CD8-positive, alpha-beta memory T cell (primary cell): ENCODE results near the gene RABGAP1L. TPM values are rescaled to one million over a fixed set of nuclear protein-coding genes. Genes with fewer than 3 reads are reported as not detected.
A peak's percentile ranks its signal among the peaks of the same experiment; 100 is the strongest.

Source experiments
- CTCF ChIA-PET: fragments of 350-600 bp; sonication (Branson Sonifier 250); formaldehyde crosslinking; loops from one replicate; lab custom pipeline; 2021; ENCODE audit warnings: antibody characterized with exemption; lab: Charles Lee
- POLR2A ChIA-PET: fragments of 350-600 bp; sonication (Branson Sonifier 250); formaldehyde crosslinking; loops from one replicate; lab custom pipeline; 2021; ENCODE audit warnings: antibody characterized with exemption; lab: Charles Lee
- DNase-seq, 5 donors: peaks; one replicate each; pipeline versions ENCODE4 v3.0.0 to v3.0.0-alpha.2; 2020 to 2022; ENCODE audit warnings: mixed read lengths in 1 of 5
- H3K27ac ChIP-seq: one replicate; pipeline ENCODE4 v1.7.0; 2013; ENCODE audit warnings: low read depth, mild to moderate bottlenecking, low read length, moderate library complexity
- H3K27me3 ChIP-seq: 2 replicates; pipeline ENCODE4 v1.7.0; 2013; ENCODE audit warnings: low read length, mild to moderate bottlenecking; ENCODE audit not compliant: insufficient read depth, poor library complexity, severe bottlenecking
- H3K36me3 ChIP-seq: 2 replicates; pipeline ENCODE4 v1.7.0; 2013; ENCODE audit warnings: mild to moderate bottlenecking, low read length, moderate library complexity; ENCODE audit not compliant: insufficient read depth
- H3K4me1 ChIP-seq: 2 replicates; pipeline ENCODE4 v1.7.0; 2013; ENCODE audit warnings: mild to moderate bottlenecking, low read length, moderate library complexity; ENCODE audit not compliant: insufficient read depth
- H3K4me3 ChIP-seq: 2 replicates; pipeline ENCODE4 v1.7.0; 2013; ENCODE audit warnings: mild to moderate bottlenecking, low read length
- H3K9me3 ChIP-seq: 2 replicates; pipeline ENCODE4 v1.7.0; 2013; ENCODE audit warnings: mild to moderate bottlenecking, low read length
- H3K27ac Mint-ChIP-seq, 8 donors: one replicate each; pipeline ENCODE4 v1.8.0; 2020 to 2021; ENCODE audit warnings: mixed read lengths in 8 of 8, mild to moderate bottlenecking in 6 of 8, inconsistent platforms in 3 of 8, moderate library complexity in 3 of 8
- H3K27me3 Mint-ChIP-seq, 2 donors: one replicate each; pipeline ENCODE4 v1.8.0; 2020 to 2021; ENCODE audit warnings: mixed read lengths in 2 of 2, mild to moderate bottlenecking in 1 of 2, moderate library complexity in 1 of 2
- H3K36me3 Mint-ChIP-seq, 3 donors: one replicate each; pipeline ENCODE4 v1.8.0; 2020 to 2021; ENCODE audit warnings: mixed read lengths in 3 of 3, inconsistent platforms in 1 of 3, mild to moderate bottlenecking in 1 of 3
- H3K4me1 Mint-ChIP-seq, 3 donors: one replicate each; pipeline ENCODE4 v1.8.0; 2020 to 2021; ENCODE audit warnings: mixed read lengths in 3 of 3, inconsistent platforms in 1 of 3, mild to moderate bottlenecking in 1 of 3
- H3K4me3 Mint-ChIP-seq, 7 donors: one replicate each; pipeline ENCODE4 v1.8.0; 2020 to 2021; ENCODE audit warnings: mixed read lengths in 7 of 7, mild to moderate bottlenecking in 6 of 7, moderate library complexity in 4 of 7, inconsistent platforms in 2 of 7
- H3K9me3 Mint-ChIP-seq, 5 donors: one replicate each; pipeline ENCODE4 v1.8.0; 2020 to 2022; ENCODE audit warnings: mixed read lengths in 5 of 5, mild to moderate bottlenecking in 3 of 5, moderate library complexity in 2 of 5, inconsistent platforms in 1 of 5
- polyA plus RNA-seq: library from polyadenylated mRNA; unstranded; fragments of 300-500 nt; fragmentation: Illumina TruSeq; gene quantifications from one replicate; pipeline ENCODE4 v1.2.3, GENCODE V29; 2021
- total RNA-seq, 2 experiments: library from RNA; stranded (reverse); gene quantifications; one replicate each; pipeline ENCODE4 v1.2.3, GENCODE V29; 2021

Gene RABGAP1L
- total and polyA plus RNA-seq, 3 experiments from 2014 or later: 41.7 to 78.5 (median 42.7) TPM

- H3K27ac ChIP-seq: no peak overlapping the region
- no peak for DNase-seq
- Mint-ChIP-seq H3K27ac (no peak overlapping the region), H3K27me3 (no peaks in the 10 kb centered on the region), H3K4me3 (no peak overlapping the region), H3K36me3 (peaks cover 0 to 7% (median 7%) of the 10 kb centered on the region in 3 donors), H3K4me1 (peaks cover 11 to 21% (median 16%) of the 10 kb centered on the region in 3 donors), H3K9me3 (no peaks in the 10 kb centered on the region)
- no peaks in the 10 kb centered on the region for H3K27me3 ChIP-seq
- H3K4me3 ChIP-seq: no peak overlapping the region
- CTCF ChIA-PET: no interaction called here
- no peaks in the 10 kb centered on the region for H3K9me3 ChIP-seq
- POLR2A ChIA-PET: no interaction called here
- no peaks in the 10 kb centered on the region for H3K4me1 ChIP-seq
- no peaks in the 10 kb centered on the region for H3K36me3 ChIP-seq
Observed at GRCh38 chr1:174445817-174446216, 286.5 kb downstream of the RABGAP1L start.

GRCh38 chr1:174447866-174448530 lies 288.7 kb downstream of the RABGAP1L start, which contains the start of gene GPR52:
Gene GPR52 (plus strand): TSS chr1:174447964. CDS start chr1:174448112, 148 bp downstream.
- ChIA-PET POLR2A (no interaction called here), CTCF (no interaction called here)
- Histone ChIP-seq H3K36me3 (no peaks in the 10 kb centered on the region), H3K4me3 (no peak within 1 kb of the TSS), H3K27ac (no peak within 1 kb of the TSS), H3K27me3 (no peaks in the 10 kb centered on the region), H3K4me1 (no peaks in the 10 kb centered on the region), H3K9me3 (no peaks in the 10 kb centered on the region)
- DNase-seq: no peak
- Mint-ChIP-seq H3K36me3 (peaks cover 0 to 7% (median 5%) of the 10 kb centered on the region in 3 donors), H3K4me3 (no peak within 1 kb of the TSS), H3K4me1 (peaks cover 11 to 17% (median 16%) of the 10 kb centered on the region in 3 donors), H3K27ac (peak within 1 kb of the TSS in 1 of 8 donors; percentile 52), H3K27me3 (no peaks in the 10 kb centered on the region), H3K9me3 (no peaks in the 10 kb centered on the region)

GRCh38 chr1:174448531-174448883 lies 289.2 kb downstream of the RABGAP1L start:
- POLR2A ChIA-PET: no interaction called here
- peaks cover 11 to 17% (median 15%) of the 10 kb centered on the region in 3 donors for H3K4me1 Mint-ChIP-seq
- peaks cover 0 to 7% (median 5%) of the 10 kb centered on the region in 3 donors for H3K36me3 Mint-ChIP-seq
- Histone ChIP-seq H3K27ac (no peak overlapping the region), H3K4me1 (no peaks in the 10 kb centered on the region), H3K9me3 (no peaks in the 10 kb centered on the region), H3K36me3 (no peaks in the 10 kb centered on the region), H3K27me3 (no peaks in the 10 kb centered on the region), H3K4me3 (no peak overlapping the region)
- no peak for DNase-seq
- H3K4me3 Mint-ChIP-seq: no peak overlapping the region
- H3K27ac Mint-ChIP-seq: peak overlapping the region in 1 of 8 donors; percentile 52
- CTCF ChIA-PET: no interaction called here
- no peaks in the 10 kb centered on the region for H3K27me3 Mint-ChIP-seq
- no peaks in the 10 kb centered on the region for H3K9me3 Mint-ChIP-seq

GRCh38 chr1:174448974-174449373 lies 289.7 kb downstream of the RABGAP1L start:
- Mint-ChIP-seq H3K27me3 (no peaks in the 10 kb centered on the region), H3K4me1 (peaks cover 9 to 17% (median 10%) of the 10 kb centered on the region in 3 donors), H3K27ac (peak overlapping the region in 1 of 8 donors; percentile 52), H3K4me3 (no peak overlapping the region), H3K36me3 (peaks cover 0 to 7% (median 5%) of the 10 kb centered on the region in 3 donors), H3K9me3 (no peaks in the 10 kb centered on the region)
- Histone ChIP-seq H3K4me3 (no peak overlapping the region), H3K36me3 (no peaks in the 10 kb centered on the region), H3K27me3 (no peaks in the 10 kb centered on the region), H3K4me1 (no peaks in the 10 kb centered on the region), H3K27ac (no peak overlapping the region), H3K9me3 (no peaks in the 10 kb centered on the region)
- no peak for DNase-seq
- ChIA-PET CTCF (no interaction called here), POLR2A (no interaction called here)

DNA sequence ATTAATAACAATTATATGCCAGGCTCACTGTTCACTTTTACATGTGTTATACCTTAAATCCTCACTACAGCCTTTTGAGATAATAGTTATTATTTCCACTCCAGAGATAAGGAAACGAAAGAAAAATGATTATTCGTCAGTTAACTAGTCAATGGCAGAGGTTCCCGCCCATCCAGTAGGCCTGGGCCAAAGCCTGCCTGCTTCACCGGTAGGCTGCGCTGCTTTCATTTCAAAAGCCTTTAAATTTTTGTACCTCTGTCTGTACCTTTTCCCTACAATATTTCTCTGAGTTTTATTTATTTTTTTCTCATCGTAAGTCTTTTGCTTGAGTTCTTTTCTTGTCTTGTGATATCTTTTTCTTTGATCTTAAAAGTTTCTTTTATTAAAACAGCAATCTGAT lies 292.1 kb downstream of the RABGAP1L start:
- Histone ChIP-seq H3K36me3 (no peaks in the 10 kb centered on the region), H3K27ac (no peak overlapping the region), H3K9me3 (no peaks in the 10 kb centered on the region), H3K4me1 (no peaks in the 10 kb centered on the region), H3K4me3 (no peak overlapping the region), H3K27me3 (no peaks in the 10 kb centered on the region)
- no peaks in the 10 kb centered on the region for H3K9me3 Mint-ChIP-seq
- H3K4me1 Mint-ChIP-seq: peaks cover 0 to 7% (median 6%) of the 10 kb centered on the region in 3 donors
- ChIA-PET CTCF (no interaction called here), POLR2A (no interaction called here)
- peaks cover 0 to 7% (median 5%) of the 10 kb centered on the region in 3 donors for H3K36me3 Mint-ChIP-seq
- H3K27me3 Mint-ChIP-seq: no peaks in the 10 kb centered on the region
- no peak overlapping the region for H3K4me3 Mint-ChIP-seq
- peak overlapping the region in 1 of 8 donors; percentile 73 for H3K27ac Mint-ChIP-seq
- no peak for DNase-seq

DNA sequence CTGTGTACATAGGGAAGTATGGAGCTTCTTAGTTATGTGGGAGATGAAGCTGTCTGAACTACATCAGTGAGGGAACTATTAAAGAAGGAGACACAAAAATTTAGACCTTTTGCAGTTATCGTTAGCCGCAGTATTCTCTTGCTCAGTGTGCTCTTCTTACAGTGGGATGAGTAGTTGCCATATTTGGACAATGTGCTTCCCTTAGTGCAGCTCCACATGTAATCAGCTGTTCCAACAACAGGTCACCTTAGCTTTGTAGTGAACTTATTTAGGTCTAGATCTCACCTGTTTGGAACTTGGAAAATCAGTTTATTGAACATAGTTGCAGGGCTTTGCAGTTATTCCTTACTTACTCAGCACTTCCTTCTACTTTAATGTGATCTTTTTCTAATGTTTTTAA lies 306.5 kb downstream of the RABGAP1L start:
- no peak overlapping the region for H3K4me3 ChIP-seq
- Mint-ChIP-seq H3K27me3 (no peaks in the 10 kb centered on the region), H3K36me3 (peaks cover 14 to 29% (median 17%) of the 10 kb centered on the region in 3 donors), H3K9me3 (peaks cover 0 to 11% (median 0%) of the 10 kb centered on the region in 5 donors), H3K4me1 (peaks cover 3 to 19% (median 5%) of the 10 kb centered on the region in 3 donors), H3K4me3 (no peak overlapping the region), H3K27ac (no peak overlapping the region)
- CTCF ChIA-PET: no interaction called here
- no peaks in the 10 kb centered on the region for H3K36me3 ChIP-seq
- no peak for DNase-seq
- no peaks in the 10 kb centered on the region for H3K9me3 ChIP-seq
- POLR2A ChIA-PET: no interaction called here
- H3K27ac ChIP-seq: no peak overlapping the region
- no peaks in the 10 kb centered on the region for H3K4me1 ChIP-seq
- no peaks in the 10 kb centered on the region for H3K27me3 ChIP-seq

DNA sequence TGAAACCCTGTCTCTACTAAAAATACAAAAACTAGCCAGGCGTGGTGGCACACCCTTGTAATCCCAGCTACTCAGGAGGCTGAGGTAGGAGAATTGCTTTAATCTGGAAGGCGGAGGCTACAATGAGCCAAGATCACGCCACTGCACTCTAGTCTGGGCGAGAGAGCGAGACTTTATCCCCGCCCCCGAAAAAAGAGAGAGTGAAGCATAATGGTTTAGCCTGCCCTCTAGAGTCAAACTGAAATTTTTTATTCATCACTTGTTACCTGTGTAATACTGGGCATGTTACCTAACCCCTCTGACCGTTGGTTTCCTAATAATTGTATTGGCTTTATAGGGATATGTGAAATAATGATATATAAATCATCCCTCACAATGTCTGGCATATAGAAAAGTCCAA lies 307.3 kb downstream of the RABGAP1L start:
- Histone ChIP-seq H3K27me3 (no peaks in the 10 kb centered on the region), H3K4me1 (no peaks in the 10 kb centered on the region), H3K4me3 (no peak overlapping the region), H3K9me3 (no peaks in the 10 kb centered on the region), H3K27ac (no peak overlapping the region), H3K36me3 (no peaks in the 10 kb centered on the region)
- peaks cover 12 to 24% (median 14%) of the 10 kb centered on the region in 3 donors for H3K36me3 Mint-ChIP-seq
- no peaks in the 10 kb centered on the region for H3K27me3 Mint-ChIP-seq
- H3K27ac Mint-ChIP-seq: no peak overlapping the region
- peaks cover 5 to 19% (median 5%) of the 10 kb centered on the region in 3 donors for H3K4me1 Mint-ChIP-seq
- ChIA-PET POLR2A (no interaction called here), CTCF (no interaction called here)
- no peak for DNase-seq
- no peak overlapping the region for H3K4me3 Mint-ChIP-seq
- peaks cover 0 to 10% (median 0%) of the 10 kb centered on the region in 5 donors for H3K9me3 Mint-ChIP-seq

DNA sequence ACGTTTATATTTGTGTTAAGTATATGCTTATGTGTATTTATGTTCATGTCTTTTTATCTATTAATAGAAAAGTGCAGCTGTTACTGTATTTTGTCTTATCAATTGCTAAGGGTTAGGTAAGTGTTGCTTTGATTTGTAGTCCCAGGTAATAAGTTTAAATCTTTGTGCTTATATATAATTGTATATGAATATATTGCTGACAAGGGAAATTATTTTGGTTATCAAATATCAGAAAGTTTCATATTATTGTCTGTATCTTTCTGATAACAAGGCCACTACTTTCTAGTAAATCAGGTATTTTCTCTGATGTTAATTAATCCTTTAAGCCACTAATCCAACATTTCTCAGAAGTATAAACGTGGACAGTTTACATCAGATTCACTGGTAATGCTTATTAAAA lies 309.7 kb downstream of the RABGAP1L start:
- no peak overlapping the region for H3K4me3 Mint-ChIP-seq
- no peaks in the 10 kb centered on the region for H3K36me3 ChIP-seq

More for the DNA sequence above, 309.7 kb downstream of the RABGAP1L start:
- H3K27ac Mint-ChIP-seq: peak overlapping the region in 1 of 8 donors; percentile 45
- no peak for DNase-seq
- H3K27ac ChIP-seq: no peak overlapping the region
- H3K9me3 Mint-ChIP-seq: no peaks in the 10 kb centered on the region
- ChIA-PET CTCF (no interaction called here), POLR2A (no interaction called here)
- H3K4me1 ChIP-seq: no peaks in the 10 kb centered on the region
- no peaks in the 10 kb centered on the region for H3K9me3 ChIP-seq
- peaks cover 6 to 24% (median 15%) of the 10 kb centered on the region in 3 donors for H3K4me1 Mint-ChIP-seq
- no peak overlapping the region for H3K4me3 ChIP-seq
- peaks cover 8 to 13% (median 9%) of the 10 kb centered on the region in 3 donors for H3K36me3 Mint-ChIP-seq
- no peaks in the 10 kb centered on the region for H3K27me3 ChIP-seq
- no peaks in the 10 kb centered on the region for H3K27me3 Mint-ChIP-seq
